C4-2B (cell line): Measurements from ENCODE around the gene PDE8B.

Experiments used
- CTCF ChIP-seq: fragments of 450-650 bp; conservative IDR thresholded peaks from 2 replicates; pipeline ENCODE4 v1.5.1; 2017; ENCODE audit warnings: mild to moderate bottlenecking
- ZFX ChIP-seq: fragments of 450-650 bp; IDR thresholded peaks from 2 replicates; pipeline ENCODE4 v1.6.1; 2017

GRCh38 chr5:77369566-77369965 lies 159.1 kb downstream of the PDE8B start:
- TF ChIP-seq CTCF (no peak), ZFX (no peak)
